Muscle layer of colon (tissue), 2 donors: ENCODE measurements around the gene FOXL3.

Experiments used
- H3K27ac ChIP-seq: one replicate; pipeline ENCODE4 v1.7.0; 2013; ENCODE audit warnings: low read depth, mild to moderate bottlenecking, low read length, moderate library complexity
- H3K27me3 ChIP-seq, 2 donors: one replicate each; pipeline ENCODE4 v1.7.0; 2013; ENCODE audit warnings: low read length in 2 of 2, mild to moderate bottlenecking in 2 of 2; ENCODE audit not compliant: insufficient read depth in 2 of 2, control insufficient read depth in 1 of 2
- H3K36me3 ChIP-seq: one replicate; pipeline ENCODE4 v1.7.0; 2013; ENCODE audit warnings: mild to moderate bottlenecking, low read length; ENCODE audit not compliant: insufficient read depth
- H3K4me1 ChIP-seq: one replicate; pipeline ENCODE4 v1.7.0; 2013; ENCODE audit warnings: mild to moderate bottlenecking, low read length; ENCODE audit not compliant: insufficient read depth
- H3K4me3 ChIP-seq, 2 donors: one replicate each; pipeline ENCODE4 v1.7.0; 2013; ENCODE audit warnings: low read length in 2 of 2, low read depth in 1 of 2, mild to moderate bottlenecking in 1 of 2, moderate library complexity in 1 of 2
- H3K9ac ChIP-seq: one replicate; pipeline ENCODE4 v1.7.0; 2013; ENCODE audit warnings: low read length
- H3K9me3 ChIP-seq: one replicate; pipeline ENCODE4 v1.7.0; 2013; ENCODE audit warnings: mild to moderate bottlenecking, low read length
- donor health status: abdominal sarcoma.
- donor health status: Adenocarcinoma of cecum.

Gene FOXL3

DNA sequence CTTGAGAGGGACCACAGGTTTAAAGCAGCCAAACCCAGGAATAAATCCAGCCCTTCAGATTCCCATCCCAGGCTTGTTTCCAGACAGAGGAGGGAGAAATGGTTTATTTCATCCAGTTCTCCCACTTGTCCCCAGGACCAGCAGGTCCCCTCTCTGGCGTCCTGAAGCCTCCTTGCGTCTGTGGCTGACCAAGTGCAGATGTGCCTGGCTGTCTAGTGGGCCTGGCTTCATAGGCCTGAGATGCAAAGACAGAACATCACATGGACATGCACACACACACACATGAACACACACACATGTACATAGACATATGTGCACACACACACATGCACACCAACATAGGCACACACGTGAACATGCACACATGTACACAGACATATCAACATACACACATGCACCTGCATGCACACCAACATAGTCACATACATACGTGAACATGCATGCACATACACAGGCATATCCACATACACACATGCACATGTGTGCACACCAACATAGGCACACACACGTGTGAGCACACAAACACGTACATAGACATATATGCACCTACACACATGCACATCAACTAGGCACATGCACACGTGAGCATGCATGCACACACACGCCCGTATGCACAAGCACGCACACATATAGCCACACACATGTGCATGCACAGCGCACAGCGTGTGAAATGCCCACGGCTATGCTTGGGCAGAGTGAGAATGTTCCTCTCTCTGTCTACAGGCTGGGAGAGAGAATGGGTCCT, 10.7 kb downstream of the FOXL3 start:
- Histone ChIP-seq H3K27me3 (peaks cover 0 to 2% of the 10 kb centered on the region in 2 donors), H3K27ac (no peak overlapping the region), H3K9me3 (no peaks in the 10 kb centered on the region), H3K9ac (no peak overlapping the region), H3K36me3 (no peaks in the 10 kb centered on the region), H3K4me1 (no peaks in the 10 kb centered on the region), H3K4me3 (no peak overlapping the region)

DNA sequence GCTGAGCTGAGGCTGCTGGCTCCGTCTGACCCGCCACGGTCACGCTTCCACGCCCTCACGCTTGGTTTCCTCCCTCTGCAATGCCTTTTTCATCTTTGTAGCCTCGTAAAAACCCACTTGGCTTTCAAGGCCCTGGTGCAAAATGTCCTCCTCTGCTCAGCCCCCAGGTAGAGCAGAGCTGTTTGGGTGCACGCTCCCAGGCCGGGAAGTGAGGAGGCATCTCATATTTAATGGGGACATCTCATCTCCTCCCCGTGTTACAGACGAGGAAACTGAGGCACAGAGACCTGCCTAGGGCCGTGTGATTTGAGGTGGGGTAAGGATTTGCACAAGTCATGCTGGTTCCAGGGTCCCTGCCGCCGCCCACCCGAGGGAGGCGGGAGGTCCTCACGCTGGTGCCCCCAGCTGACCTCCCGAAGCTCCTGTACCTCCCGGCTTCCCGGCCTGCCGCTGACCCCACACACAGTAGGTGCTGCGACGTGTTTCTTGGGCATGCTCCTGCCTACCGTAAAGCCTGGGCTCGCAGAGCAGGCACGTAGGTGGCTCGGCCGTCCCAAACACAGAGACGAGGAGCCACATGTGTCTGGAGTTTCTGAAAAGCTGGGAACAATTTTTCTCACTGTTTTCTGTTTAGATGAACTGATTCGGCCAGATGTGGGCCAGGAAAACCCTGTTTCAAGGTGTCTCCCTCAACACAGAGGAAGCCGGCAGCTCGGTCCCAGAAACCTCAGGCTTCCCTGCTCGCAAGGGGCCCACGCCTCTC, 11.5 kb downstream of the FOXL3 start:
- Histone ChIP-seq H3K4me3 (no peak overlapping the region), H3K9ac (no peak overlapping the region), H3K36me3 (no peaks in the 10 kb centered on the region), H3K27ac (no peak overlapping the region), H3K9me3 (no peaks in the 10 kb centered on the region), H3K4me1 (no peaks in the 10 kb centered on the region), H3K27me3 (no peaks in the 10 kb centered on the region)

DNA sequence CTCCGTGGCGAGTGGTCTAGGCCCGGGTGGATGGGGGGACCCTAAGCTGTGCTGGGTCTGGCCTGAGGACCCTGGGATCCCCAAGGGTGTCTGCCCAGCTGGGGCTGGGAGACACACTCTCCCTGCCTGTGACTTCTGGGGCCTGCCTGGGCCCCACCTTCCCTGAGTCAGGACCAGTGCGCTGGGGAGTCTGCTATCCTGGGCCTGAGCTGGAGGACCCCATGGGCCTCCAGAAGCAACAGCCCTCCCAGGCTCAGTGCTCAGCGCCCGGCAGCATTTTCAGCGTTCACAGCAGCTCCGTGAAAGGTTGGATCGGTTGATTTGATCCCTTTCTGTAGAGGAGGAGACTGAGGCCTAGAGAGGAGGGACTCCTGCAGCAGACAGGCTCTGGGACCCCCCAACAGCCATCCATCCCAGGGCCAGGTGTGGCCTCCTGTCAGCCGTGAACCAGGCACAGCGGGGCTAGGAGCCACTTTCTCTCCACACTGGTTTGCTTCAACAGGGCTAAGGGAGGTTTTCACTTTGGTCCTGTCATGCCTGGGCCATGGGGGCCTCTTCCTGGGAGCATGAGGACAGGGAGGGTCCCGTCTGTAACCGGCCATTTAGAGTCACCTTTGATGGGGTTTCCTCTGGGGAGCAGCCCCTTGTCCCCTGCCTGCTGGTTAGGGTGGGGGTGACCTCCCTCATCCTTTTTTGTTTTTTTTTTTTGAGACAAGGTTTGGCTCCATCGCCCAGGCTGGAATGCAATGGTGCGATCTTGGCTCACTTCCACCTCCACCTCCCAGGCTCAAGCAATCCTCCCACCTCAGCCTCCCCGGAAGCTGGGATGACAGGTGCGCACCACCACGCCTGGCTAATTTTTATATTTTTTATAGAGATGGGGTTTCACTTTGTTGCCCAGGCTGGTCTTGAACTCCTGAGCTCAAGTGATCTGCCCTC, 12.4 kb downstream of the FOXL3 start:
- Histone ChIP-seq H3K27me3 (no peaks in the 10 kb centered on the region), H3K9ac (no peak overlapping the region), H3K27ac (no peak overlapping the region), H3K36me3 (no peaks in the 10 kb centered on the region), H3K4me3 (no peak overlapping the region), H3K9me3 (no peaks in the 10 kb centered on the region), H3K4me1 (no peaks in the 10 kb centered on the region)

DNA sequence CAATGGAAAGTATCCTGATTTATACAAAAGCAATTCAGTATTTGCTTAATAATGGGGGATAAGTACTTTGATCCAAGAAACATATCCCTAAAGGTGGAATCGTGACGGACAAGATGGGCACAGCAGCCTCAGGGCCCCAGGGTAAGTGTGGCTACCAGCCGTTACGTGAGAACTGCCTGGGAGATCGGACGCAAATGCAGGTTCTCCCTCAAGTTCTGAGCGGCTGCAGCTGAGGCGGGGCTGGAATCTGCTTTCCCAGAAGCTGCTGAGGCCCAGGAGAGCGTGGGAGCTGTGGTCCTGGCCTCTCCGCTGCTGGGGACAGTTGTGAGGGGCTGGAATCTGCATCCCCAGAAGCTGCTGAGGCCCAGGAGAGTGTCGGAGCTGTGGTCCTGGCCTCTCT, 13.5 kb downstream of the FOXL3 start:
- no peaks in the 10 kb centered on the region for H3K36me3 ChIP-seq
- H3K27ac ChIP-seq = no peak overlapping the region
- H3K4me3 ChIP-seq = no peak overlapping the region
- H3K4me1 ChIP-seq = no peaks in the 10 kb centered on the region
- H3K9me3 ChIP-seq = no peaks in the 10 kb centered on the region
- no peaks in the 10 kb centered on the region for H3K27me3 ChIP-seq
- no peak overlapping the region for H3K9ac ChIP-seq

DNA sequence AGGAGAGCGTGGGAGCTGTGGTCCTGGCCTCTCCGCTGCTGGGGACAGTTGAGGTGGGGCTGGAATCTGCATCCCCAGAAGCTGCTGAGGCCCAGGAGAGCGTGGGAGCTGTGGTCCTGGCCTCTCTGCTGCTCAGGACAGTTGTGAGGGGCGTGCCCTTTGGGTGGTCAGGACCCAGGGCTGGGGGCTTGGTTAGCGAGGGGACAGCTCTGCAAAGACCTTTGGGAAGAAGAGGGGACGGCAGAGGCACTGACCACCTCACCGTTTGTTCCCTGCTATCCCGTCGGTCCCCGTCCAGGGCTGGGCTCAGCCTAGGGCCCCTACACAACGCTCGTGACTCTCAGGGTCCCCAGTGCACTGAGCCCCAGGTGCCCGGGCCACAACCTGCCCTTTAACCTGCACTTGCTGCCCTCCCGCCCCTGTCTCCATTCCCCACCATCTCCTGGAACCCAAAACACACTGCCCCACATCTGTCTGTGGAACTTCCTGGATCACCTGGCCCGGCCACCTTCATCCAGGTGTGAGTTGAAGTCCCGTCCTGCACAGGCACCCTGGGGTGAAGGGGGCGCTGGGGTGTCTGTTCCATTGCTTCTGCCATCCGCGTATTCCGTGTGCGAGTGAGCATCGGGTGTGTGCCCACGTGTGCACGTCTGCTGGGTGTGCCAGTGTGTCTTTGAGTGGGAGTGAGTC, 14.1 kb downstream of the FOXL3 start:
- Histone ChIP-seq H3K9me3 (no peaks in the 10 kb centered on the region), H3K27me3 (no peaks in the 10 kb centered on the region), H3K36me3 (no peaks in the 10 kb centered on the region), H3K4me1 (no peaks in the 10 kb centered on the region), H3K4me3 (no peak overlapping the region), H3K9ac (no peak overlapping the region), H3K27ac (no peak overlapping the region)

DNA sequence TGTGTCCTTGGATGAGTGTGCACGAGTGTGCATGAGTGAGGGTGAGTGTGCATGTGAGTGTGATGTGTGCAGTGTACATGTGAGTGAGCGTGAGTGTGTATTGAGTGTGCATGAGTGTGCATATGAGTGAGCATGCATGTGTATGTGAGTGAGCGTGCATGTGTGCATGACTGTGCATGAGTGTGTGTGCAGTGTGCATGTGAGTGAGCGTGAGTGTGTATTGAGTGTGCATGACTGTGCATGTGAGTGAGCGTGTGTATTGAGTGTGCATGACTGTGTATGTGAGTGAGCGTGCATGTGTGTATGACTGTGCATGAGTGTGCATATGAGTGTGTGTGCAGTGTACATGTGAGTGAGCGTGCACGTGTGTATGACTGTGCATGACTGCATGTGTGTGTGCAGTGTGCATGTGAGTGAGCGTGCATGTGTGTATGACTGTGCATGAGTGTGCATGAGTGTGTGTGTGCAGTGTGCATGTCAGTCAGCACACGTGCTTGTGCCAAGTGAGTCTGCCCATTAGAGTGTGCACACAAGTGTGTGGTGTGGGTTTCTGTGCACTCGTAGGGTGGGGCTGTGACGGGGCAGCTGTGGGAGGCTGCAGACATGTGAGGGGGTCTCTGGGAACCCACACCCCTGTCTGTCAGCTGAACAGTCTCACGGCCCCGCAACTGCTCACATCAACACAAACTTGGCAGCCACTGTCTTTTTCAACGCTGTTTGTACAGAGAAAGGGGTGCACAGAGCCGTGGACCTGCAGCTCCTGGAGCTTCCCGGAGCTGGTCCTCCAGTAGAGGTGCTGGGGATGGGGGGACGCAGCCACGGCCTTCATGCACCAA, 14.8 kb downstream of the FOXL3 start:
- H3K9me3 ChIP-seq = no peaks in the 10 kb centered on the region
- no peaks in the 10 kb centered on the region for H3K36me3 ChIP-seq
- no peak overlapping the region for H3K27ac ChIP-seq
- H3K4me3 ChIP-seq = no peak overlapping the region
- H3K9ac ChIP-seq = no peak overlapping the region
- H3K4me1 ChIP-seq = no peaks in the 10 kb centered on the region
- no peaks in the 10 kb centered on the region for H3K27me3 ChIP-seq

DNA sequence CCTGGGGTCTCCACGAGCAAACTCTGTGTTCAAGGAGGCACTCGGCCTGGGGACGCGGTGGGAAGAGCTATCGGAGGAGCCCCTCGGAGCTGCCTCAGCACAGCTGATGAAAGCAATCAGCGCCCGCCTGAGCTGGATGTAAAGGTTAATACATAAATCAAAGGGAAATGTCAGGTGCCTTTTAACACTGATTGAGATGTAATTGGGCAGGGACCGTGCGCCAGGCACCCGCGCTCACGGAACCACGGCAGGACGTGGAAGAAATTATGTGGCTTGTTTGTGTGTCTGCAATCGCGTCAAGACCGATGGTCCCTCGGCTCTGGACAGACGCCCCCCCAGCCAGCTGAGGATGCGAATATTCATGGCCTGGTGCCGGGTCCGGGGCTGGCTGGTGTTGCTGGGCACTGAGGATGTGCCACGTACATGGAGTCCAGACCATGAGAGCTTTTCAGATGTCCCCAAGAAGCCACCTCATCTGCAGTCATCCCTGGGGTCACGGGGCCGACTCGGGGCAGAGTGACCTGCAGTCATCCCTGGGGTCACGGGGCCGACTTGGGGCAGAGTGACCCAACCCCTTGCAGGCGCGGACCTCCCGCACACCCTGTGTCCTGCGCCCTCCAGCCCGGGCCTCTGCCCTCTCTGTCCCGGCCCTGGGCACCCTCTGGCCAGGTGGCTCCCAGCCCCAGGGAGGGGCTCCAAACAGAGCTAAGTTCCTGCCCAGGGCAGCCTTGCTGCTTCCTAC, 15.6 kb downstream of the FOXL3 start:
- Histone ChIP-seq H3K36me3 (no peaks in the 10 kb centered on the region), H3K4me3 (no peak overlapping the region), H3K9ac (no peak overlapping the region), H3K4me1 (no peaks in the 10 kb centered on the region), H3K9me3 (no peaks in the 10 kb centered on the region), H3K27ac (no peak overlapping the region), H3K27me3 (no peaks in the 10 kb centered on the region)

DNA sequence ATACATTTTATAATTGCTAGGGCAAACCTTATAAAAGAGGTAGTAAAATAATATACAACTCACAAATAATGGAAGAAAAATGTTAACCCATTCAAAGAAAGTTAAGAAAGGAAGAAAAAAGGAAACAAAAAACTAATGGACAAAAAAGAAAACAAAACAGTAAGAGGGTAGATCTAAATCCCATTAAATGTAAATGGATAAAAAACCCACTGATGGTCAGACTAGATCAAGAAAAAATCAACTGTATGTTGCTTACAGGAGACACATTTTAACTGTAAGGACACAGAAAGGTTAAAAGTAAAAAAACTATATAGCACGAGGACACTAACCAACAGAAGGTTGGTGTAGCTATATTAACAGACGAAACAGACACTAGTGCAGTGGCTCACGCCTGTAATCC, 18.0 kb downstream of the FOXL3 start:
- no peaks in the 10 kb centered on the region for H3K36me3 ChIP-seq
- H3K4me1 ChIP-seq = no peaks in the 10 kb centered on the region
- no peak overlapping the region for H3K4me3 ChIP-seq

DNA sequence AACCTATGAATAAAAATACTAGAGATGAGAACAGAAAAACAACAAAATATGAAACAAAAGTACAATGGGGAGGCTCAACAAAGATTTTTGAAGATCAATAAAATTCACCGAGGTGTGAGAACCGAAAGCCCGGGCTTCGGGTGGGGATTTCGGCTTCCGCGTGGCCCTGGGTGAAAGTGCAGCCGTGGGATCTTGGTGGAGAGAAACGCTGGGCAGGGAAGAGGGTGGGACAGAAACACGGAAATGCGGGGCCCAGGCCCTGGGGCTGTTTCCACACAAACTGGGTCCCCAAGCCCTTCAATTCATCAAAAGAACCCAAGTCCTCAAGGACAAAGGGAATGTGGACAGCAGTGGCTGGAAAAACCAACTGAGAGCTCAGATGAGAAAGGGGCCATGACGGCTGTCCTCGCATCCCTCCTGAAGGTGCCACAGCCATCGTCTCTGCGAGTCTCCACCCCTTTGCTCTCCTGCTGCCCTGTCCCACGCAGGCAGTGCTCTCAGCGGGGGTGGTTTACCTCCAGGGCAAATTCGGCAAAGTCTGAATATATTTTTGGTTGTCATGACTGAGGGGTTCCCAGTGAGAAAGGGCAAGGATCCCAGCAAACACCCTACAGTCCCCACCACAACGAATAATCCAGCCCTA, 19.7 kb downstream of the FOXL3 start:
- Histone ChIP-seq H3K4me3 (no peak overlapping the region), H3K36me3 (no peaks in the 10 kb centered on the region), H3K27ac (no peak overlapping the region), H3K9ac (no peak overlapping the region), H3K27me3 (no peaks in the 10 kb centered on the region), H3K9me3 (no peaks in the 10 kb centered on the region), H3K4me1 (no peaks in the 10 kb centered on the region)

More for the DNA sequence above, 18.0 kb downstream of the FOXL3 start:
- Histone ChIP-seq H3K9ac (no peak overlapping the region), H3K27ac (no peak overlapping the region), H3K27me3 (no peaks in the 10 kb centered on the region), H3K9me3 (no peaks in the 10 kb centered on the region)
